ENCODE results near the gene DOCK9. TPM values are rescaled to one million over a fixed set of nuclear protein-coding genes. Genes with fewer than 3 reads are reported as not detected.

Gene DOCK9
- total and polyA plus RNA-seq, 8 donors: 7.5 to 26.3 (median 16.3) TPM

GRCh38 chr13:98893371-98893770 lies 84.5 kb downstream of the DOCK9 start:
- H3K9me3 ChIP-seq: no peaks in the 10 kb centered on the region
- no peak overlapping the region for H3K27ac ChIP-seq
- intact Hi-C loops (cut with DNase I): no loop called here
- no peak for TF ChIP-seq CTCF (IDR thresholded peaks at IDR 0.05)
- H3K27me3 ChIP-seq: no peaks in the 10 kb centered on the region
- ATAC-seq (no peak), FAIRE-seq (no peak), DNase-seq (no peak)
- H3K4me3 ChIP-seq: no peak overlapping the region
- no peaks in the 10 kb centered on the region for H3K36me3 ChIP-seq
- no peaks in the 10 kb centered on the region for H3K4me1 ChIP-seq
- 91 to 94% methylated on average over 5 of the region's 5 CpGs for WGBS, 2 donors

GRCh38 chr13:98892821-98893220 lies 85.0 kb downstream of the DOCK9 start:
- no peak for ATAC-seq
- intact Hi-C loops (cut with DNase I): no loop called here
- TF ChIP-seq CTCF (IDR thresholded peaks at IDR 0.05): no peak
- FAIRE-seq: no peak
- no peaks in the 10 kb centered on the region for H3K4me1 ChIP-seq
- WGBS, 2 donors: 81% methylated on average over 5 of the region's 5 CpGs
- H3K27ac ChIP-seq: no peak overlapping the region
- DNase-seq: no peak
- H3K4me3 ChIP-seq: no peak overlapping the region
- no peaks in the 10 kb centered on the region for H3K36me3 ChIP-seq
- no peaks in the 10 kb centered on the region for H3K9me3 ChIP-seq
- H3K27me3 ChIP-seq: no peaks in the 10 kb centered on the region

- no peak overlapping the region for H3K27ac ChIP-seq
- H3K4me3 ChIP-seq: no peak overlapping the region
- no peaks in the 10 kb centered on the region for H3K4me1 ChIP-seq
- H3K9me3 ChIP-seq: no peaks in the 10 kb centered on the region
- WGBS, 2 donors: 66 to 68% methylated on average over 3 of the region's 3 CpGs
- TF ChIP-seq CTCF (IDR thresholded peaks at IDR 0.05): no peak
- DNase-seq (no peak), ATAC-seq (no peak), FAIRE-seq (no peak)
- intact Hi-C loops (cut with DNase I): no loop called here
- H3K27me3 ChIP-seq: no peaks in the 10 kb centered on the region
- H3K36me3 ChIP-seq: no peaks in the 10 kb centered on the region
These were observed 85.8 kb downstream of the DOCK9 start for GRCh38 chr13:98892077-98892476.

GRCh38 chr13:98890925-98891324 lies 86.9 kb downstream of the DOCK9 start:
- H3K27ac ChIP-seq: no peak overlapping the region
- H3K9me3 ChIP-seq: no peaks in the 10 kb centered on the region
- TF ChIP-seq CTCF (IDR thresholded peaks at IDR 0.05): no peak
- no peaks in the 10 kb centered on the region for H3K27me3 ChIP-seq
- no peaks in the 10 kb centered on the region for H3K4me1 ChIP-seq
- FAIRE-seq (no peak), ATAC-seq (no peak), DNase-seq (no peak)
- H3K36me3 ChIP-seq: no peaks in the 10 kb centered on the region
- 89 to 90% methylated on average over 5 of the region's 5 CpGs for WGBS, 2 donors
- intact Hi-C loops (cut with DNase I): no loop called here
- H3K4me3 ChIP-seq: no peak overlapping the region

- intact Hi-C loops (cut with DNase I): no loop called here
- no peak overlapping the region for H3K4me3 ChIP-seq
- H3K27ac ChIP-seq: no peak overlapping the region
- 78 to 85% methylated on average over 8 of the region's 8 CpGs for WGBS, 2 donors
- ATAC-seq: no peak
- no peaks in the 10 kb centered on the region for H3K9me3 ChIP-seq
- TF ChIP-seq CTCF (IDR thresholded peaks at IDR 0.05): no peak
- DNase-seq: no peak
- H3K36me3 ChIP-seq: peaks cover 0 to under 1% (median 0%) of the 10 kb centered on the region in 3 donors
- FAIRE-seq: no peak
- no peaks in the 10 kb centered on the region for H3K27me3 ChIP-seq
- no peaks in the 10 kb centered on the region for H3K4me1 ChIP-seq
These were observed 87.7 kb downstream of the DOCK9 start for GRCh38 chr13:98890186-98890585.

Measured in pancreas (tissue), 10 donors.